GM21717 (cell line): Measurements from ENCODE around the gene ZDHHC8.

Experiments used
- ATAC-seq: cut with Tn5 transposase; IDR thresholded peaks from one replicate; pipeline ENCODE4 v1.9.1; 2021; ENCODE audit warnings: mild to moderate bottlenecking, moderate library complexity; ENCODE audit not compliant: unreplicated experiment

The ZDHHC8 gene

GRCh38 chr22:20131597-20131858 lies at the start of gene ZDHHC8:
Gene ZDHHC8, plus strand, starts transcription at chr22:20131804. Its CDS starts 144 bp downstream, at chr22:20131948.
- ATAC-seq = peak; percentile 31

GRCh38 chr22:20083157-20083890 lies 48.3 kb upstream of the ZDHHC8 start:
- no peak for ATAC-seq

GRCh38 chr22:20083891-20084546 lies 47.6 kb upstream of the ZDHHC8 start:
- ATAC-seq = no peak

- no peak for ATAC-seq
These were observed 46.8 kb upstream of the ZDHHC8 start for GRCh38 chr22:20084547-20085413.

GRCh38 chr22:20085651-20086050 lies 46.0 kb upstream of the ZDHHC8 start:
- ATAC-seq = no peak

- no peak for ATAC-seq
These were observed 45.5 kb upstream of the ZDHHC8 start for GRCh38 chr22:20086101-20086599.

GRCh38 chr22:20086763-20087162 lies 44.8 kb upstream of the ZDHHC8 start:
- ATAC-seq = no peak

GRCh38 chr22:20087319-20088262 lies 44.0 kb upstream of the ZDHHC8 start:
- ATAC-seq = no peak

- ATAC-seq = no peak
These were observed 43.3 kb upstream of the ZDHHC8 start for GRCh38 chr22:20088263-20088648.

- ATAC-seq = no peak
These were observed 42.2 kb upstream of the ZDHHC8 start for GRCh38 chr22:20089226-20089976.

- ATAC-seq = no peak
These were observed 41.5 kb upstream of the ZDHHC8 start for GRCh38 chr22:20089977-20090729.

GRCh38 chr22:20090730-20091240 lies 40.8 kb upstream of the ZDHHC8 start:
- no peak for ATAC-seq

- ATAC-seq = no peak
These were observed 39.7 kb upstream of the ZDHHC8 start for GRCh38 chr22:20091690-20092476.

GRCh38 chr22:20092477-20092854 lies 39.1 kb upstream of the ZDHHC8 start:
- ATAC-seq = no peak

- ATAC-seq = no peak
These were observed 38.0 kb upstream of the ZDHHC8 start for GRCh38 chr22:20093418-20094196.

- no peak for ATAC-seq
These were observed 37.3 kb upstream of the ZDHHC8 start for GRCh38 chr22:20094197-20094807.

- ATAC-seq = no peak
These were observed 36.1 kb upstream of the ZDHHC8 start for GRCh38 chr22:20095521-20095920.
